PFSK-1 (cell line): Measurements from ENCODE around the gene POLR1A.

Experiments
- FOXP2 ChIP-seq: optimal IDR thresholded peaks from 2 replicates; pipeline ENCODE3; 2011; ENCODE audit warnings: borderline replicate concordance, control low read depth, inconsistent platforms; ENCODE audit not compliant: insufficient read depth; ENCODE audit errors: extremely low read length, extremely low read depth
- POLR2AphosphoS5 ChIP-seq: IDR thresholded peaks from 2 replicates; pipeline ENCODE4 v1.6.1; 2012; ENCODE audit warnings: low read depth, mild to moderate bottlenecking, control low read depth, low read length, moderate library complexity
- REST ChIP-seq, 2 experiments: IDR thresholded peaks; 2 replicates each; pipeline versions ENCODE4 v1.6.1 to v1.8.0; 2011 to 2012; ENCODE audit warnings: low read depth in 2 of 2, low read length in 2 of 2, control low read depth in 1 of 2, inconsistent platforms in 1 of 2, mild to moderate bottlenecking in 1 of 2, moderate library complexity in 1 of 2; ENCODE audit not compliant: insufficient read depth in 1 of 2
- SIN3A ChIP-seq: IDR thresholded peaks from 2 replicates; pipeline ENCODE4 v1.6.1; 2012; ENCODE audit warnings: mild to moderate bottlenecking, low read length, moderate library complexity, borderline replicate concordance; ENCODE audit not compliant: insufficient read depth
- TAF1 ChIP-seq: IDR thresholded peaks from 2 replicates; pipeline ENCODE4 v1.6.1; 2012; ENCODE audit warnings: low read length, control low read depth, borderline replicate concordance; ENCODE audit not compliant: insufficient read depth

POLR1A gene

GRCh38 chr2:86056590-86057331 lies 48.9 kb downstream of the POLR1A start:
- no peak for TF ChIP-seq REST (IDR thresholded peaks at IDR 0.05; ENCODE audit: insufficient read depth in 1 of 2, low read depth in 2 of 2, low read length in 2 of 2)
- TF ChIP-seq FOXP2, result no peak
- TF ChIP-seq SIN3A, result no peak
- no peak for TF ChIP-seq TAF1
- no peak for TF ChIP-seq POLR2AphosphoS5

GRCh38 chr2:86055314-86055713 lies 50.4 kb downstream of the POLR1A start:
- TF ChIP-seq TAF1 (no peak), SIN3A (no peak), REST (IDR thresholded peaks at IDR 0.05; ENCODE audit: insufficient read depth in 1 of 2, low read depth in 2 of 2, low read length in 2 of 2) (no peak), FOXP2 (no peak), POLR2AphosphoS5 (no peak)

GRCh38 chr2:86054535-86055082 lies 51.1 kb downstream of the POLR1A start:
- no peak for TF ChIP-seq SIN3A
- TF ChIP-seq TAF1, result no peak
- TF ChIP-seq POLR2AphosphoS5, result no peak
- TF ChIP-seq REST (IDR thresholded peaks at IDR 0.05; ENCODE audit: insufficient read depth in 1 of 2, low read depth in 2 of 2, low read length in 2 of 2), result no peak
- TF ChIP-seq FOXP2, result no peak

GRCh38 chr2:86053166-86053565 lies 52.5 kb downstream of the POLR1A start:
- no peak for TF ChIP-seq SIN3A
- no peak for TF ChIP-seq FOXP2
- TF ChIP-seq REST (IDR thresholded peaks at IDR 0.05; ENCODE audit: insufficient read depth in 1 of 2, low read depth in 2 of 2, low read length in 2 of 2), result no peak
- TF ChIP-seq POLR2AphosphoS5, result no peak
- TF ChIP-seq TAF1, result no peak
